HL-60 (cell line): ENCODE measurements around the gene SMIM44.

Experiments
- DNase-seq, 2 experiments: peaks; one replicate each; pipeline ENCODE4 v3.0.0-alpha.2; 2010 to 2020; ENCODE audit warnings: low read depth in 1 of 2, low spot score in 1 of 2
- H3K27ac ChIP-seq: fragments of 250-450 bp; sonication (Bioruptor Pico); replicated peaks from 2 replicates; pipeline ENCODE4 v1.5.1; 2020; ENCODE audit warnings: mild to moderate bottlenecking, moderate library complexity
- H3K27me3 ChIP-seq: fragments of 250-450 bp; sonication (Bioruptor Pico); 2 replicates; pipeline ENCODE4 v1.5.1; 2021; ENCODE audit warnings: mild to moderate bottlenecking, moderate library complexity; ENCODE audit not compliant: insufficient read depth, poor library complexity, severe bottlenecking
- H3K4me3 ChIP-seq: replicated peaks from 2 replicates; pipeline ENCODE4 v1.5.1; 2011; ENCODE audit warnings: mild to moderate bottlenecking, control low read depth, low read length; ENCODE audit not compliant: insufficient read depth
- GABPA ChIP-seq: IDR thresholded peaks from 2 replicates; pipeline ENCODE4 v1.6.1; 2012; ENCODE audit warnings: low read depth
- POLR2AphosphoS5 ChIP-seq: IDR thresholded peaks from 2 replicates; pipeline ENCODE4 v1.6.1; 2012; ENCODE audit warnings: low read depth
- SPI1 ChIP-seq: IDR thresholded peaks from 2 replicates; pipeline ENCODE4 v1.6.1; 2012; ENCODE audit warnings: low read depth, mild to moderate bottlenecking, borderline replicate concordance
- TF ChIP-seq, protein P1 (sequence below): IDR thresholded peaks from one replicate; pipeline ENCODE4 v1.5.1; 2011; ENCODE audit warnings: low read length, control low read depth, inconsistent platforms; ENCODE audit not compliant: insufficient read depth
- TF ChIP-seq, protein P2 (sequence below): IDR thresholded peaks from 2 replicates; pipeline ENCODE4 v1.6.1; 2012; ENCODE audit warnings: low read depth; ENCODE audit not compliant: insufficient replicate concordance

The SMIM44 gene

DNA sequence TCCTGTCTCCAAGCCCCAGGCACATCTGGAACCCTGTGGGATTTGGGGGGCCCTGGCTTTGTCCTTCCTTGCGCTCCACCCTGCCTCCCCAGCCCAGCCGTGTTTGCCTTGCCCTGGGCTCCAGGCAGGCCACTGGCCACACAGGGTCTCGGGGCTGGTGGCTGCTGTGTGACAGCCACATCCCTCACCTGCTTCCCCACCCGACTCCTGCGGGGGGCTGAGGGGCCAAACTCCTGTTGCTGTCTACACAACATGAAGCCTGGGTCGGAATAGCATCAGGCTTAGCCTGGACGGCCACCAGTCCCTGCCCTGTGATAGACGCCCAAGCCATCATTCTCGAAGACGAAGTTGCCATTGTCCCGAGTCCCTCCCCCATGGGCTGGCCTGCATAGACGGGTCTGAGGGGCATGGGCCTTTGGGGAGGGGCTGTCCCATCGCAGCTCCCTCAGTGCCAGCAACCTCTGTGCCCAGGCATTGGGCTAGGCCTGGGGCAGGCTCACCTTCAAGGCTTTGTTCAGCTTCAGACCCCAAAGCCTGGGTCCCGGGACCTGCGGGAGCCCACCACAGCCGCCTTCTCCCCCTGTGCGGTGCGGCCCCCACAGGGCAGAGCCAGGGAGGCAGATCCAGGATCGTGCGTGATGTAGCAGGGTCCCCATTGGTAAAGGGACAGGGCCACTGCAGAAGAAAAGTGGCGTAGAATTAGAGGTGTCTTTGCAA is 40.3 kb upstream of the SMIM44 start:
- Histone ChIP-seq H3K27ac (no peak overlapping the region), H3K27me3 (no peaks in the 10 kb centered on the region), H3K4me3 (no peak overlapping the region)
- TF ChIP-seq GABPA = no peak
- TF ChIP-seq, protein P1, sequence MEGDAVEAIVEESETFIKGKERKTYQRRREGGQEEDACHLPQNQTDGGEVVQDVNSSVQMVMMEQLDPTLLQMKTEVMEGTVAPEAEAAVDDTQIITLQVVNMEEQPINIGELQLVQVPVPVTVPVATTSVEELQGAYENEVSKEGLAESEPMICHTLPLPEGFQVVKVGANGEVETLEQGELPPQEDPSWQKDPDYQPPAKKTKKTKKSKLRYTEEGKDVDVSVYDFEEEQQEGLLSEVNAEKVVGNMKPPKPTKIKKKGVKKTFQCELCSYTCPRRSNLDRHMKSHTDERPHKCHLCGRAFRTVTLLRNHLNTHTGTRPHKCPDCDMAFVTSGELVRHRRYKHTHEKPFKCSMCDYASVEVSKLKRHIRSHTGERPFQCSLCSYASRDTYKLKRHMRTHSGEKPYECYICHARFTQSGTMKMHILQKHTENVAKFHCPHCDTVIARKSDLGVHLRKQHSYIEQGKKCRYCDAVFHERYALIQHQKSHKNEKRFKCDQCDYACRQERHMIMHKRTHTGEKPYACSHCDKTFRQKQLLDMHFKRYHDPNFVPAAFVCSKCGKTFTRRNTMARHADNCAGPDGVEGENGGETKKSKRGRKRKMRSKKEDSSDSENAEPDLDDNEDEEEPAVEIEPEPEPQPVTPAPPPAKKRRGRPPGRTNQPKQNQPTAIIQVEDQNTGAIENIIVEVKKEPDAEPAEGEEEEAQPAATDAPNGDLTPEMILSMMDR = no peak
- TF ChIP-seq, protein P2, sequence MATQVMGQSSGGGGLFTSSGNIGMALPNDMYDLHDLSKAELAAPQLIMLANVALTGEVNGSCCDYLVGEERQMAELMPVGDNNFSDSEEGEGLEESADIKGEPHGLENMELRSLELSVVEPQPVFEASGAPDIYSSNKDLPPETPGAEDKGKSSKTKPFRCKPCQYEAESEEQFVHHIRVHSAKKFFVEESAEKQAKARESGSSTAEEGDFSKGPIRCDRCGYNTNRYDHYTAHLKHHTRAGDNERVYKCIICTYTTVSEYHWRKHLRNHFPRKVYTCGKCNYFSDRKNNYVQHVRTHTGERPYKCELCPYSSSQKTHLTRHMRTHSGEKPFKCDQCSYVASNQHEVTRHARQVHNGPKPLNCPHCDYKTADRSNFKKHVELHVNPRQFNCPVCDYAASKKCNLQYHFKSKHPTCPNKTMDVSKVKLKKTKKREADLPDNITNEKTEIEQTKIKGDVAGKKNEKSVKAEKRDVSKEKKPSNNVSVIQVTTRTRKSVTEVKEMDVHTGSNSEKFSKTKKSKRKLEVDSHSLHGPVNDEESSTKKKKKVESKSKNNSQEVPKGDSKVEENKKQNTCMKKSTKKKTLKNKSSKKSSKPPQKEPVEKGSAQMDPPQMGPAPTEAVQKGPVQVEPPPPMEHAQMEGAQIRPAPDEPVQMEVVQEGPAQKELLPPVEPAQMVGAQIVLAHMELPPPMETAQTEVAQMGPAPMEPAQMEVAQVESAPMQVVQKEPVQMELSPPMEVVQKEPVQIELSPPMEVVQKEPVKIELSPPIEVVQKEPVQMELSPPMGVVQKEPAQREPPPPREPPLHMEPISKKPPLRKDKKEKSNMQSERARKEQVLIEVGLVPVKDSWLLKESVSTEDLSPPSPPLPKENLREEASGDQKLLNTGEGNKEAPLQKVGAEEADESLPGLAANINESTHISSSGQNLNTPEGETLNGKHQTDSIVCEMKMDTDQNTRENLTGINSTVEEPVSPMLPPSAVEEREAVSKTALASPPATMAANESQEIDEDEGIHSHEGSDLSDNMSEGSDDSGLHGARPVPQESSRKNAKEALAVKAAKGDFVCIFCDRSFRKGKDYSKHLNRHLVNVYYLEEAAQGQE = no peak
- TF ChIP-seq SPI1 = no peak
- no peak for TF ChIP-seq POLR2AphosphoS5
- DNase-seq = no peak

DNA sequence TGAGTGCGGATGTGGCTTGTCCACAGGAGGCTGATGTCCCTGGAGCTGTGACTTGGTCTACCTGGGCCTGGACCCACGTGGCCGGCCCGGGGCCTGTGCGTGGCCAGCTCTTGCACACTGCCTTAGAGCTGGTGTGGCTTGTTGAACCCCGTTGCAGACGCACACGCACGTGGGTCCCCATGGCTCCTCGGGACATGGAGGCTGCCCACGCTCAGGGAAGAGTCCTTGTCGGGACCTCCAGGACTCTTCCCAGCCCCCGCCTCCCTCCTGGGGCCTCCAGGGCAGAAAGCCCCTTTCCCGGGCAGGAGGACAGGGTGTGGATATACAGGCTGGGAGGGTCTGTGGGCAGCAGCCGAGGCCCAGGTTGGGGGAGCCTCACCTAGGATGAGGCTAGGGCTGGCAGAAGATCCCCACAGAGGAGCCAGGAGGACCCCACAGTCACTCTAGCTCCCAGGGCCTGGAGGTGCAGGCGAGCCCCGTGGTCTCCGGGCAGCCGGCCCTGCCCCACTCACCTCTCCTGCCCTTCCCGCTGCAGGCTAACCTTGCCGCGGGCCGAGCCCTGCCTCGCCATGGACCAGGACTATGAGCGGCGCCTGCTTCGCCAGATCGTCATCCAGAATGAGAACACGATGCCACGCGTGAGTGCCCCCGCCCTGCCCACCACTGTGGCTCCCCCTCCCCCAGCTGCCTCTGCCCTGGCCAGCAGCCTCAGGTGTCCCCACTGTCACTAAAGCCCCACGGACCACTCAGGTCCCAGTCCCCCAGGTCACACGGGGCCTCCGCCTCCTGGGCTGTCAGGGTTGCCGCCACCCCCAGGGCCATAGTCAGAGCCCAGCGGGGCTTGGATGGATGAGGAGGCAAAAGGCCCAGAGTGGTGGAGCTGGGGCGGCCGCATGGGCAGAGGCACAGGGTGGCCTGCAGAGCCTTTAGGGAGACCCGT is 39.5 kb upstream of the SMIM44 start:
- no peak overlapping the region for H3K4me3 ChIP-seq
- TF ChIP-seq POLR2AphosphoS5 (no peak), GABPA (no peak)
- TF ChIP-seq, protein P2 = no peak
- TF ChIP-seq, protein P1 = no peak
- no peaks in the 10 kb centered on the region for H3K27me3 ChIP-seq
- no peak overlapping the region for H3K27ac ChIP-seq
- no peak for DNase-seq

DNA sequence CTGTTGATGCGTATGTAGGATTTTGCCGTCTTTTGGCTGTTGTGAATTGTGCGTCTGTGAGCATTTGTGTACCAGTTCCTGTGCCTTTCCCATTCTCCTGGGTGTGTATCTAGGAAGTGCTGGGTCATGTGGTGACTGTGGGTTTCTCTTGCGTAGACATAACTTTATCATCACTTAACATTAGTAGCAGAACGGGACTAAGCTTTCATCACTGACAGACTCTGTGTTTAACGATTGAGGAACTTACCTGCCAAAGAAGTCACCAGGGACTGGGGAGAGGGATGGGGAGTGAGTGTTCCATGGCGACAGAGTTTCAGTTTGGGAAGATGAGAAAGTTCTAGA is 37.8 kb upstream of the SMIM44 start:
- H3K27ac ChIP-seq = no peak overlapping the region
- DNase-seq = no peak
- no peak overlapping the region for H3K4me3 ChIP-seq
- TF ChIP-seq POLR2AphosphoS5 (no peak), GABPA (no peak), SPI1 (no peak)
- TF ChIP-seq, protein P1 = no peak
- TF ChIP-seq, protein P2 = no peak
- no peaks in the 10 kb centered on the region for H3K27me3 ChIP-seq
